A673 (cell line): ENCODE measurements around the gene STAG1. TPM values are rescaled to one million over a fixed set of nuclear protein-coding genes. Genes with fewer than 3 reads are reported as not detected.
A peak's percentile ranks its signal among the peaks of the same experiment; 100 is the strongest.

Source experiments
- BruUV-seq: library from RNA; stranded (reverse); fragments of 400-500 nt; replicated peaks from 2 replicates; lab custom pipeline; 2021; lab: Mats Ljungman, UMichigan
- CTCF ChIA-PET: fragments of 300-600 bp; sonication (Branson Sonifier 250); formaldehyde crosslinking; loops from one replicate; lab custom pipeline; 2022; ENCODE audit warnings: antibody characterized with exemption; lab: Charles Lee
- POLR2A ChIA-PET: fragments of 300-600 bp; sonication (Branson Sonifier 250); formaldehyde crosslinking; loops from one replicate; lab custom pipeline; 2022; ENCODE audit warnings: antibody characterized with exemption; ENCODE audit not compliant: low non-redundant PET; lab: Charles Lee
- DNase-seq: peaks from one replicate; pipeline ENCODE4 v3.0.0-alpha.2; 2015; ENCODE audit warnings: low spot score
- H3K27ac ChIP-seq: fragments of 200-600 bp; sonication (generic); 2 replicates; pipeline ENCODE4 v1.5.1; 2016; ENCODE audit warnings: mixed run types, low read depth, mild to moderate bottlenecking, mixed read lengths, antibody characterized with exemption, low read length; ENCODE audit not compliant: poor library complexity, severe bottlenecking
- H3K27me3 ChIP-seq: fragments of 200-600 bp; sonication (generic); replicated peaks from 2 replicates; pipeline ENCODE4 v1.6.1; 2017; ENCODE audit warnings: mixed run types, low read depth, mild to moderate bottlenecking, mixed read lengths, antibody characterized with exemption, low read length; ENCODE audit not compliant: insufficient read depth, poor library complexity
- H3K36me3 ChIP-seq: fragments of 200-600 bp; sonication (generic); 2 replicates; pipeline ENCODE4 v1.6.1; 2016; ENCODE audit warnings: mixed run types, mild to moderate bottlenecking, mixed read lengths, antibody characterized with exemption, low read length; ENCODE audit not compliant: insufficient read depth, poor library complexity, severe bottlenecking
- H3K4me1 ChIP-seq: fragments of 200-600 bp; sonication (generic); 2 replicates; pipeline ENCODE4 v1.6.1; 2017; ENCODE audit warnings: mixed run types, mild to moderate bottlenecking, mixed read lengths, antibody characterized with exemption, low read length; ENCODE audit not compliant: insufficient read depth, poor library complexity, severe bottlenecking
- H3K4me3 ChIP-seq: fragments of 200-600 bp; sonication (generic); 2 replicates; pipeline ENCODE4 v1.5.1; 2016; ENCODE audit warnings: low read depth, mixed run types, mild to moderate bottlenecking, mixed read lengths, low read length; ENCODE audit not compliant: poor library complexity, severe bottlenecking
- H3K9me3 ChIP-seq: fragments of 200-600 bp; sonication (generic); 2 replicates; pipeline ENCODE4 v1.6.1; 2016; ENCODE audit warnings: mixed run types, low read depth, mild to moderate bottlenecking, mixed read lengths, antibody characterized with exemption, low read length; ENCODE audit not compliant: poor library complexity, severe bottlenecking
- CTCF ChIP-seq: fragments of 300-800, 200-600 bp; sonication (generic); conservative IDR thresholded peaks from 2 replicates; pipeline ENCODE4 v1.5.1; 2017; ENCODE audit warnings: low read depth, mild to moderate bottlenecking, antibody characterized with exemption, low read length, moderate library complexity, mixed read lengths
- EZH2 ChIP-seq: fragments of 200-600 bp; sonication (generic); IDR thresholded peaks from 2 replicates; pipeline ENCODE4 v1.6.1; 2017; ENCODE audit warnings: borderline replicate concordance, low read depth, mild to moderate bottlenecking, mixed read lengths, antibody characterized with exemption, low read length; ENCODE audit not compliant: poor library complexity, severe bottlenecking
- intact Hi-C: fragments of 100-400 bp; cut with micrococcal nuclease; formaldehyde crosslinking; loops from one replicate; pipeline ENCODE4 v1.10.0; 2022; ENCODE audit not compliant: unreplicated experiment
- total RNA-seq: library from RNA; stranded (reverse); gene quantifications from 2 replicates; pipeline ENCODE4 v1.2.3, GENCODE V29; 2021

Gene STAG1
- total RNA-seq, 1 experiment from 2014 or later: 47.4 TPM

- H3K36me3 ChIP-seq: no peaks in the 10 kb centered on the region
- no TSS peak for BruUV-seq
- POLR2A ChIA-PET: no interaction called here
- intact Hi-C loops: no loop called here
- H3K27ac ChIP-seq: no peak overlapping the region
- DNase-seq: no peak
- no peaks in the 10 kb centered on the region for H3K9me3 ChIP-seq
- no peaks in the 10 kb centered on the region for H3K27me3 ChIP-seq
- no peaks in the 10 kb centered on the region for H3K4me1 ChIP-seq
- CTCF ChIA-PET: no interaction called here
- TF ChIP-seq EZH2 (no peak), CTCF (no peak)
- no peak overlapping the region for H3K4me3 ChIP-seq
Measured at GRCh38 chr3:136311261-136311660, 440.9 kb downstream of the STAG1 start.

GRCh38 chr3:136305879-136306278 is 446.3 kb downstream of the STAG1 start:
- Histone ChIP-seq H3K4me3 (no peak overlapping the region), H3K27me3 (no peaks in the 10 kb centered on the region), H3K9me3 (no peaks in the 10 kb centered on the region), H3K27ac (no peak overlapping the region), H3K4me1 (no peaks in the 10 kb centered on the region), H3K36me3 (peaks cover 3% of the 10 kb centered on the region)
- peak; percentile 39 for DNase-seq
- CTCF ChIA-PET: interaction anchor here (0.6 to 1.5 kb wide), 7 partner anchors 61 to 720 kb away, joined by 3 to 9 read pairs (median 4); partner anchors contain the start of gene STAG1
- intact Hi-C loops: loop anchor here (10.0 kb wide), 1 partner anchor 709 kb away; no protein-coding TSS in a partner anchor
- TF ChIP-seq EZH2 (no peak), CTCF (peak; percentile 46)
- POLR2A ChIA-PET: no interaction called here
- BruUV-seq: no TSS peak

- intact Hi-C loops: loop anchor here (10.0 kb wide), 1 partner anchor 714 kb away; no protein-coding TSS in a partner anchor
- Histone ChIP-seq H3K36me3 (peaks cover 19% of the 10 kb centered on the region), H3K9me3 (no peaks in the 10 kb centered on the region), H3K27ac (no peak overlapping the region), H3K27me3 (no peaks in the 10 kb centered on the region), H3K4me1 (no peaks in the 10 kb centered on the region), H3K4me3 (no peak overlapping the region)
- DNase-seq: no peak
- ChIA-PET POLR2A (no interaction called here), CTCF (interaction anchor here (0.5 kb wide), 1 partner anchor 268 kb away, joined by 3 read pairs; no protein-coding TSS in a partner anchor)
- no TSS peak for BruUV-seq
- TF ChIP-seq CTCF (no peak), EZH2 (no peak)
Measured at GRCh38 chr3:136300444-136300843, 451.7 kb downstream of the STAG1 start.
